HL-60 (cell line): ENCODE data around the gene HPS4.

Experiments used
- DNase-seq, 2 experiments: peaks; one replicate each; pipeline ENCODE4 v3.0.0-alpha.2; 2010 to 2020; ENCODE audit warnings: low read depth in 1 of 2, low spot score in 1 of 2
- H3K27ac ChIP-seq: fragments of 250-450 bp; sonication (Bioruptor Pico); replicated peaks from 2 replicates; pipeline ENCODE4 v1.5.1; 2020; ENCODE audit warnings: mild to moderate bottlenecking, moderate library complexity
- H3K27me3 ChIP-seq: fragments of 250-450 bp; sonication (Bioruptor Pico); 2 replicates; pipeline ENCODE4 v1.5.1; 2021; ENCODE audit warnings: mild to moderate bottlenecking, moderate library complexity; ENCODE audit not compliant: insufficient read depth, poor library complexity, severe bottlenecking
- H3K4me3 ChIP-seq: replicated peaks from 2 replicates; pipeline ENCODE4 v1.5.1; 2011; ENCODE audit warnings: mild to moderate bottlenecking, control low read depth, low read length; ENCODE audit not compliant: insufficient read depth
- CTCF ChIP-seq: IDR thresholded peaks from one replicate; pipeline ENCODE4 v1.5.1; 2011; ENCODE audit warnings: low read length, control low read depth, inconsistent platforms; ENCODE audit not compliant: insufficient read depth
- GABPA ChIP-seq: IDR thresholded peaks from 2 replicates; pipeline ENCODE4 v1.6.1; 2012; ENCODE audit warnings: low read depth
- POLR2AphosphoS5 ChIP-seq: IDR thresholded peaks from 2 replicates; pipeline ENCODE4 v1.6.1; 2012; ENCODE audit warnings: low read depth
- REST ChIP-seq: IDR thresholded peaks from 2 replicates; pipeline ENCODE4 v1.6.1; 2012; ENCODE audit warnings: low read depth; ENCODE audit not compliant: insufficient replicate concordance
- SPI1 ChIP-seq: IDR thresholded peaks from 2 replicates; pipeline ENCODE4 v1.6.1; 2012; ENCODE audit warnings: low read depth, mild to moderate bottlenecking, borderline replicate concordance

HPS4 gene

GRCh38 chr22:26501996-26502395 is 18.4 kb upstream of the HPS4 start:
- Histone ChIP-seq H3K4me3 (no peak overlapping the region), H3K27ac (no peak overlapping the region), H3K27me3 (no peaks in the 10 kb centered on the region)
- DNase-seq: no peak
- TF ChIP-seq CTCF: no peak
- TF ChIP-seq GABPA: no peak
- TF ChIP-seq SPI1: no peak
- no peak for TF ChIP-seq POLR2AphosphoS5
- TF ChIP-seq REST: no peak

- no peak overlapping the region for H3K4me3 ChIP-seq
- TF ChIP-seq REST (no peak), GABPA (no peak), SPI1 (no peak), POLR2AphosphoS5 (no peak), CTCF (no peak)
- no peak for DNase-seq
- H3K27me3 ChIP-seq: no peaks in the 10 kb centered on the region
- no peak overlapping the region for H3K27ac ChIP-seq
These were observed 15.7 kb upstream of the HPS4 start for GRCh38 chr22:26499188-26499703.

- no peak for TF ChIP-seq GABPA
- no peaks in the 10 kb centered on the region for H3K27me3 ChIP-seq
These were observed 12.9 kb upstream of the HPS4 start for GRCh38 chr22:26496456-26496855.

GRCh38 chr22:26494506-26494905 is 10.9 kb upstream of the HPS4 start:
- no peak for TF ChIP-seq POLR2AphosphoS5
- no peak for TF ChIP-seq REST
- no peak for TF ChIP-seq GABPA
- TF ChIP-seq CTCF: no peak
- no peak for TF ChIP-seq SPI1
- Histone ChIP-seq H3K27ac (no peak overlapping the region), H3K4me3 (no peak overlapping the region), H3K27me3 (no peaks in the 10 kb centered on the region)
- no peak for DNase-seq

More at GRCh38 chr22:26496456-26496855, 12.9 kb upstream of the HPS4 start:
- DNase-seq: no peak
- no peak overlapping the region for H3K4me3 ChIP-seq
- no peak overlapping the region for H3K27ac ChIP-seq
